Amygdala (tissue), 56 donors: ENCODE measurements around the gene SWI5.
"Not testable (repeated sequence)": the region's sequence is repeated elsewhere in the genome, so short reads cannot be mapped to it uniquely, and the experiment has no call there.

Experiments used
- DNase-seq, 56 donors: peaks; one replicate each; lab custom pipeline; 2025; lab: John Stamatoyannopoulos, UW

SWI5 gene

DNA sequence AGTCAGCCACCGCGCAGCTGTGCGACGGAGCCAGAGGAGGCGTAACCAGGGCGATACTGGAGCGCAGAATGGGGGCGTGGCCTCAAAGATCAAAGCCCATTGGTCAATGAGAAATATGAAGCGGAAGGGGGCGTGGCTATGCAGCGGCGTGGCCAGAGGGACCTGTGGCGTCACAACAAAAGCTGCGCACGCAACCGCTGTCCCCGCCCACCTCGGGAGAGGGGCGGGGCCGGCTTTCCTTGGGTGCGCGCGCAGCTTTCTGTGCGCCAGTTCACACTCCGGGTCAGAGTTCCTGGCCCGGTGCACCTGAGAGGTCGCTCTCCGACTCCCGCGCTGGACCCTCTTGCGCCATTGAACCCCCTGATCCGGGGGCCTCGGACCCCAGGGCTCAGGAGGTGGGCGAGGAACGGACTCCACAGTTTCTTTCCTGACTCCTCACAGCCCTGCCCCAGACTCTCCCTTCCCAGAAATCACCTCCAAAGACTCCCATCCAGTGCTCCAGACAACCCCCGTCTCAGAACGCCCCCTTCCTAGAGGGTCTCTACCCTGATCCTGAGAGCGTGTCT lies at the start of gene SWI5:
TSS of gene SWI5 (plus strand) at position 269 of the 566 bp plus-strand sequence.
- DNase-seq, result peak; percentile 80 to 99 (median 98)

DNA sequence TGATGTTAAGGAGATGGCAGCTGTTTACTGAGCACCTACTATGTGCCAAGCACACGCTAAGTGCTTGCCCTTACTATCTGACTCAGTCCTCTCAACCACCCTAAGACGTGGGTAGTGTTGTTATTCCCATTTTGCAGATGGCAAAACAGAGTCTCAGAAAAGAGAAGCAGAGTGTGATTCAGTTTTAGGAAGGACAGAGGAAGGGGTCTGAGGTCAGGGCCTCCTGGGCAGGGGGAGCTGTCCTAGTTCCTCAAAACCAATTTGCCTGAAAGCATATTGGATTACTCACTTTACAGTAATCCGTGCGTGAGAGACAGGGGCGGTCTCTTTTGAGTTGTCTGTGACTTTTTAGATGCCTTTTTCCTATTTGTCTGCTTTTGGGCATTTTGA lies 49.7 kb upstream of the SWI5 start:
- no peak for DNase-seq

DNA sequence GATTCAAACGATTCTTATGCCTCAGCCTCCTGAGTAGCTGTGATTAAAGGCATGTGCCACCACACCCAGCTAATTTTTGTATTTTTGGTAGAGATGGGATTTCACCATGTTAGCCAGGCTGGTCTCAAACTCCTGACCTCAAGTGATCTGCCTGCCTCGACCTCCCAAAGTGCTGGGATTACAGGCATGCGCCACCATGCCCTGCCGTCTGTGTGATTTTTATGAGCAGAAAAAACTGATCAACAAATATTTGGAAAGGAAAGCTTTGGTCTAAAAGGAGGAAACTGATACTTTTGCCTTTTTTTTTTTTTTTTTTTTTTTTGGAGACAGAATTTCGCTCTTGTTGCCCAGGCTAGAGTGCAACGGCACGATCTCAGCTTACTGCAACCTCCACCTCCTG lies 45.2 kb upstream of the SWI5 start:
- not testable (repeated sequence) for DNase-seq

DNA sequence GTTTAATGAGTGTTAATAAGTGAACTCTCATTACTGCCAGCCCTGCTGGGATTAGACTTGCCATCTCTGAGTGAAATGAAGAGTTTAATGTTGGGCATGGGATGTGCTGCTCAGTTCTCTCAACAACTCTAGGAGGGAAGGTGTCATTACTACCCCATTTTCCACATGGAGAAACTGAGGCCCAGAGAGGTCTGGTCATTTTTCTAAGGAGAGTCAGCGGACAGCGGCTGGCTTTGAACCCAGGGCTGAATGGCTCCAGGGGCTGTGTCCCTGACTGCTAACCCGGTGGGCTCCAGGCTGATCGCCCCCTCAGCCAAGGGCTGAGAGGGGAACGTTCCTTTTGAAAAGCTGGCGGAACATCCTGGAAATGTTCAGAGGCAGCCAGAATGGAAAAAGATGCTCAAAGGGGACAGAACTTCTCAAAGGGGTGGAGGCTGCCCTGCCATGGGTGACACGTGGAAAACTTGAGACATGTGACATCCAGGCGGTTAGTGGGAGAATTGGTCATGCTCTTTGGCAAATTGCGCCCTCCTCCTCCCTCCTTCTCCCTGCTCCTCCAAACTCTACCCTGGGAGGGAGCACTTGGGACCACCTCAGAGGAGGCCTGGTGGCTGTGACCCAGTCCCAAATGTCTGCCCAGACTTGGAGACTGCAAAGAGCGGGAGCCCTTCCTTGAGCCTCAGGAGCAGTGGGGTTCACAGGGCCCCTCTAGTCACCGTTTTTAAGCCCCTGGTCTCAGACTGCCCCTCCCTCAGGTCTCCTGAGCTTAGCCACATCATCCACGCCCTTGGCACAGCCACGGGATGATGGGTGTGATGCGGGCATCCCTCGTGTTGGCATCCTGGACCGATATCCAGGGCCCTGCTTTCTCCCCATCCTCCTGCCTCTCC lies 44.2 kb upstream of the SWI5 start:
- no peak for DNase-seq

DNA sequence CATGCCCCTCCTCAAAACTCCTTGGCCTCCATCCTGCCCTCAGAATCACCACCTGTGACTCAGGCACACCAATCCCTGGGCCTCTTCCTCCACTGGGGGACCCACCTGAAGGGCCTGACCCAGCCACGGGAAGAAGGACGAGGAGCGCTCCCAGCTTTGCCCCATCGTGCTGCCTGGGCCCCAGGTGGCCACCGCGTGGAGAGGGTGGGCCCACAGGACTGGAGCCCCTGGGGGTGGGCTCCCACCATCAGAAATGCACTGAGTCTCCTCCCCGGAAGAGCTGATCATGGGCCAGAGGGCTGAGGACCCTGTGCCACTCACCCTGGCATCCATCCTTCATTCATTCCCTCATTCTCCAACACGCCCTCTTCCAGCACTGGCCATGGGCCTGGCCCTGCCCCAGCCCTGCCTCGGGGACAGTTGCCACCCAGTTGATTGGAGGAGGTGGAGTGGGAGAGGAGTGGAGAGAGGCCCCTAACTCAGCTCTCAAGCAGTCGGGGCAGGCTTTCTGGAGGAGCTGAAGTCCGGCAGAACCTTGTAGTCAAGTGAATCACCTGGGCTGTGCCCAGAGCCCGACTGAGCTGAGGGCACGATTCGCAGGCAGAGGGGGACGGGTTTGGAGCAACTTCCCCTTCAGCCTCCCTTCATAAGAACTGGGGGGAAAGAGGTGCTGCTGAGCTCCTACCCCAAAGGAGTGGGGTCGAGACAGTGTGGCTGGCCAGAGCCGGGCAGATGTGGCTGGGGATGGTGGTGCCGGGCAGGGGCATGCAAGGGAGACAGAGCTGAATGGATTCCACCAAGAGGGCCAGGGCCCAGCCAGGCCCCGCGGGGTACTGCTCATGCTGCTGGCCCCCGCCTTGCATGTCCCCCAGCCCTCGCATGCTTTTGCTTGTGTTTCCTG lies 43.3 kb upstream of the SWI5 start:
- no peak for DNase-seq

DNA sequence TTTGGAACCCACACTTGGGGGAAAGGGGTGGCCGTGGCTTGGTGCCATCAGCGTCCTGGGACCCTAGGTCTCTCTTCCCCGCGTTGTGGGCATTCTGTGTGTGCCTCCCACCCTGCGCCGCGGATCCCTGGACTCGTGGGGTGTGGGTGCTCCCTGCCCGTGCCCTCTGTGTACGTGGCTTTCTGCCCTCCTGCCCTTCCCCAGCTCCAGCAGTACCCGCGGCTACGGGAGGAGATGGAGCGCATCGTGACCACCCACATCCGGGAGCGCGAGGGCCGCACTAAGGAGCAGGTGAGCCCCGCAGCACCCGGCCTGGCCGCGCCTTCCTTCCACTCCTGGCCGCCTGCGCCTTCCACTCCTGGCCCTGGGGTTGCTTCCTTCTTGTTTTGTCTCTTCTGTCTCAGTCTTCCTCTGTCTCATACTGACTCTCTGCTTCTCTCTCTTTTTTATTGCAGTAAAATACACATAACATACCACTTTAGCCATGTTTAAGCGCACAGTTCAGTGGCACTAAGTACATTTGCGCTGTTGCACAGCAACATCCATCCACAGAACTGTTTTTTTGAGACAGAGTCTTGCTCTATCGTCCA lies 42.2 kb upstream of the SWI5 start:
- DNase-seq, result no peak

DNA sequence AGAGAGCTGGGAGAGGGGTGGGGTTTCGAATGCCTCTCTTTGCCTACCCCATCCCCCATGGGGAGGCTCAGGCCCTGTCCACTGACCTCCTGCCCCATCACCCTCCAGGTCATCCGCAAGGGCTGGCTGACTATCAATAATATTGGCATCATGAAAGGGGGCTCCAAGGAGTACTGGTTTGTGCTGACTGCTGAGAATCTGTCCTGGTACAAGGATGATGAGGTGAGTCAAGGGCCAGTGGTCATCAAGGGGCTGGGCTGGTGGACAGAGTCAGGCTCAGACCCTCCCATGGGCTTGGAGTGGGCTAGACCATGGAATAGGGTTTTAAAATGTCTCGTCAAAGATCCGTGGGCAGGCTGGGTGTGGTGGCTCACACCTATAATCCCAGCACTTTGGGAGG lies 34.0 kb upstream of the SWI5 start:
- no peak for DNase-seq

DNA sequence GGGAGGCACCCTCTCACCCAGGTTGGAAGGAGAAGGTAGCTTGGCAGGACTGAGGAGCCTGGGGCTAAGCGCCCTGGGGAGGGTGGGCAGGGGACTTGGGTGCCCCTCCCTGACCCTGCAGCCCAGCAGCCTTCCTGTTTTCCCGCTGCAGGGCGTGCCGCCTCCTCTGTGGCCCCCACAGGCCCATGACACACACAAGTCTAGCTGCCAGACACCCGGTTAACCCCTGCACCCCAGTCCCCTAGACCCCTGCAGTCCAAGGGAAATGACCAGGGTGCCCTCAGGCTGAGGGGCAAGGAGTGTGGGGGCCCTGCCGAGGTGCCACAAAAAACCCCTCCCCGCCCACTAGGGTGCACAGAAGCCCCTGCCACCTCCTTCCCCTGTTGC lies 33.3 kb upstream of the SWI5 start:
- no peak for DNase-seq

DNA sequence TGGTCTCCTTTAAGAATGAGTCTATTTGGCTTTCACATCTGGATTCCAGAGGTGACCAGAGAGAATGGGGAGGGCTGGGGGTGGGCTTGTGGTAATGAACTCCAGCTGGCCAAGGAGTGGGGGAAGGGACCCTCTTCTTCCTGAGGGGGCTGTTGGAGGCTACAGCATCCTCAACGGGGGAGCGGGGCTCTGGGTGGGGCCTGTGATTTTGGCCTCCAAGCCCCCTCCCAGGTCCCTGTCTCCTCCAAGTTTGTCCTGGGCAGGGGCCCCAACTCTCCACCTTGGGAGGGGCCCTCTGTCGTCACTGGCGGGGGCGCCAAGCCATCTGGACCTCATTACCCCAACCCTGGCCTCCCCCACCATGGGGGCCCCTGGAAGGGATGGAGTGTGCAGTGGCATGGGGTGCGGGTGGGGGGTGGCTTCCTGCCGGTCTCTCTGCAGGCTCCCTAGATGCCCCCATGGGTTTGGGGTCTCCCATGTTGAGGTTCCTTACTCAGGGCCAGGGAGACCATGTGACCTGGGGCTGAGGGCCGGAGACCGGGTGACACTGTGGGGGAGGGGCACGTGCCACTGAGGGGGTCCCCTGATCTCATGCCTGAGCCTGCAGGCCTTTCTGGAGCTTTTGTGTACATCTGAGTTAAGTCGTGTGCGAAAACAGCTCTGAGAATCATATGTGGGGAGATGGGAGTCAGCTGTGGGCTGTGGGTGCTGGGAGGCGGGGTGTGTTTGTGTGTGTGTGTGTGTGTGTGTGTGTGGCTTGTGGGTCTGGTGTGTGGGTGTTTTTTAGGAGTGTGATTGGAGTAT lies 32.7 kb upstream of the SWI5 start:
- DNase-seq, result no peak

DNA sequence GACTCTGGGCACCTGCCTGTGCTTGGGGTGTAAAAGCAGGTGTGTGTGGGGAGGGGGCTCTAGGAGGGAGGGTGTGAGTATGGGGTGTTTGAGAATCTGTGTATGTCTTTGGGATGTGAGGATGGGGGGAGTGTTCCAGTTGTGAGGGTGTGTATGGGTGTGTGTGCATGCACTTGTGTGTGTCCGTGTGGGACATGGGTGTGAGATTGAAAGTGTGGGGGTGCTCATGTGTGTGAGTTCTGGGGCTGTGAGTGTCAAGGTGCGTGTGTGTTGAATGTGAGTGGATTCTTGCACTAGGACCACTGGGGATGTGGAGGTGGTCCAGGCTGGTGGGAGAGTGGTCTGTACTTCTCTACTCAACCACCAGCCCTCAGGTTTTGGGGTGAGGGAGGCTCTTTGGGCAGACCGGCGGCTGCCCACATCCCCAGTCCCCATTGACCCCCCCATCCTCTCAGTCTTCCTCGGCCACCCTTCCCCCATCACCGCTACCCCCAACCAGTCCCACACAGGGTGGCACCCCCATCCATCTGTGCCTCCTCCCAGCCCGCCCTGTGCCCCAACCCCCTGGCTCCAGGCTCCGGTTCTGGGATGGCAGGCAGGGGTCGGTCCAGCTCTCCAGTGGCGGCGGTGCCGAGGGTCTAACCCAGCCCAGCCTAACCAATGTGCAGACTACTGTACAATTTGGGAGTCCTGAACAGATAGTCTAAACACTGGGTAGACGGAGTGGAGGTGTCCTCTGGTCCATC lies 31.8 kb upstream of the SWI5 start:
- DNase-seq, result no peak

DNA sequence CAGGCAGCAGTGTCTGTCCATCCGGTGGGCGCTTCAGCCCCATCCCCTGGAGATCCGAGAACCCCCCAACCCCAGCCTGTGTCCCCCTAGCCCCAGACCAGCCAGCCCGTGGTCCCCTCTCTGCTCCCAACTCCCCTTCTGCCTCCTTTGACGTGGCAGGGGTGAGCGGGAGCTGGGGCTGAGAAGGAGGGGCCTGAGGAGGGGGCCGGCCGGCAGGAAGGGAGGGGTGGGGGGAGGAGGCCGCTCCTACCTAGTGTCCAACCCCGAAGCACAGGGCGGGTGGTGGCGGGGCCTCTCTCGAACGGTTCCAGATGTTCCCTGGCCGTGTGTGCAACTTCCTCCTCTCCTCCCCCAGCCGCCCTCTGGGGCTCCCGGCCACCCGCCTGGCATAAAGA lies 31.2 kb upstream of the SWI5 start:
- peak in 4 of 56 donors; percentile 13 to 61 (median 30) for DNase-seq

DNA sequence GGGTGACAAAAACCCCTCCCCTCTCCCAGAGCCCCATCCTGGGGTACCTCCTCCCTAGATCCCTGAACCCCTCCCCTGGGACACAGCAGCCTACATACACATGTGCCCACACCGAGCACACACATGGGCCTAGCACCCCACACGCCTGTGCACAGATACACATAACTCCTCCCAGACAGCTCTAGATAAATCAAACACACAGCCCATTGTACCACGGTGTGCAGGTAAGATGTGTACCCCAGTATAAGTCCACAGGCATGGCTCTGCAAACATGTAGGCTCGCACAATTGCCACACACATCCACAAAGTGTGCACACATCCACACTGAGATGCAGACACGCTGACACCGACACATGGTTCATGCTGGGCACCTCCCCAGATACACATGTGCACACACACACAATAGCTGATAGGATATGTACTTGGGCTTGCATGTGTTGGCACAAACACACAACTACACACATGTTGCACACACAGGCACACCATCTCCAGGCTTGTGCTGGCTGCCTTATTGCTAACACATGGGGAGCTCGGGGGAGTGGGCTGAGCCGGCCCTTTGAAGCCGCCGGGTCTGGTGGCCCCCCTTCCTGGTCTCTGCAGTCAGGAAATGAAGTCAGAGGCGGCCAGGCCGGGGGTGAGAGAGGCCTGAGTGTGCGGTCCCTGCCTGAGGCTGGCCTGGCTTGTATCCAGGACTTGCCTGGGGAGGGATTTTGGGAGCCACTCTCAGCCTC lies 30.5 kb upstream of the SWI5 start:
- DNase-seq, result no peak

DNA sequence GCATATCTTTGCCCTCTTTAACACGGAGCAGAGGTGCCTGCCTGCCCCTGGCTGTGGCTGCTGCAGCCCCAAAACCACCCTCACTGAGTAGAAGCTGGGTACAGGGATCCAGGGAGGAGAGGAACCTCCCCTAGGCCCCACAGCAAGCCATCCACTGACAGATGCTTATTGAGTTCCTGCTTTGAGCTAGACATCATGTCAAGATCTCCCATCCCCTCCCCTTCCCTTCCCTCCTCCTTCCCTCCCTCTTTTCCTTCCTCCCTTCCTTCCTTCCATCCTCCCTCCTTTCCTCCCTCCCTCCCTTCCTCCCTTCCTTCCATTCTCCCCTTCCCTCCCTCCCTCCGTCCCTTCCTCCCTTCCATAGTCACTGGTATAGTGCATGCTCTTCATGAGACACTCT lies 29.6 kb upstream of the SWI5 start:
- no peak for DNase-seq

DNA sequence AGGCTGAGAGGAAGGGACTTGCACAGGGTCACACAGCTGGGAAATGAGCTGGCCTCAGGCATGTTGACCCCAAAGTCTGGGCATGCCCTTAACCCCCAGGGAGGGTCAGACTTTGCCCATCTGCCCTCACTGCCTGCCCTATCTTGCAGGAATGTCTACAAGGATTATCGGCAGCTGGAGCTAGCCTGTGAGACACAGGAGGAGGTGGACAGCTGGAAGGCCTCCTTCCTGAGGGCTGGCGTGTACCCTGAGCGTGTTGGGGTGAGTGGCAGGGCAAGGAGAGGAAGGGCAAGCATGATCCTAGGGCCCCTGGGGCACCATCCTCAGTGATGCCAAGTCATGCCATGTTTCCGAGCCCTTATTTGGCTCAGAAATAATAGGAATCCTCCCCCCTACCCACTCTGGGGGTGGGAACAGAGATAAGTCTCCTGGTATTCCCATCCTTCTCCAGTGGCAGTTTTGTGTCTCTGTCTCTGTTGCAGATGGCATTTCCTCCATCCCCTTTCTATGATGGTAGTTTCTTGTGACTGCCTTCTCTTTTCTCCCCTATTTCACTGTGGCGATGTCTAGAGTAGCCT lies 28.8 kb upstream of the SWI5 start:
- no peak for DNase-seq

DNA sequence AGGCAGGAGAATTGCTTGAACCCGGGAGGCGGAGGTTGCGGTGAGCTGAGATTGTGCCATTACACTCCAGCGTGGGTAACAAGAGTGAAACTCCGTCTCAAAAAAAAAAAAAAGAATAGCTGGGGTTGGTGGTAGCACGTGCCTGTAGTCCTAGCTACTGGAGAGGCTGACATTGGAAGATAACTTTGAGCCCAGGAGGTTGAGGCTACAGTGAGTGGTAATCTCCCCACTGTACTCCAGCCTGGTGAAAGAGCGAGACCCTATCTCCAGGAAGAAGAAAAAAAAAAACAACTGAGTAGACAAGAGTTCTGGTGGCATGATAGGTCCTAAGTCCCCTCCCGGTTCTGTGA lies 26.5 kb upstream of the SWI5 start:
- no peak for DNase-seq

DNA sequence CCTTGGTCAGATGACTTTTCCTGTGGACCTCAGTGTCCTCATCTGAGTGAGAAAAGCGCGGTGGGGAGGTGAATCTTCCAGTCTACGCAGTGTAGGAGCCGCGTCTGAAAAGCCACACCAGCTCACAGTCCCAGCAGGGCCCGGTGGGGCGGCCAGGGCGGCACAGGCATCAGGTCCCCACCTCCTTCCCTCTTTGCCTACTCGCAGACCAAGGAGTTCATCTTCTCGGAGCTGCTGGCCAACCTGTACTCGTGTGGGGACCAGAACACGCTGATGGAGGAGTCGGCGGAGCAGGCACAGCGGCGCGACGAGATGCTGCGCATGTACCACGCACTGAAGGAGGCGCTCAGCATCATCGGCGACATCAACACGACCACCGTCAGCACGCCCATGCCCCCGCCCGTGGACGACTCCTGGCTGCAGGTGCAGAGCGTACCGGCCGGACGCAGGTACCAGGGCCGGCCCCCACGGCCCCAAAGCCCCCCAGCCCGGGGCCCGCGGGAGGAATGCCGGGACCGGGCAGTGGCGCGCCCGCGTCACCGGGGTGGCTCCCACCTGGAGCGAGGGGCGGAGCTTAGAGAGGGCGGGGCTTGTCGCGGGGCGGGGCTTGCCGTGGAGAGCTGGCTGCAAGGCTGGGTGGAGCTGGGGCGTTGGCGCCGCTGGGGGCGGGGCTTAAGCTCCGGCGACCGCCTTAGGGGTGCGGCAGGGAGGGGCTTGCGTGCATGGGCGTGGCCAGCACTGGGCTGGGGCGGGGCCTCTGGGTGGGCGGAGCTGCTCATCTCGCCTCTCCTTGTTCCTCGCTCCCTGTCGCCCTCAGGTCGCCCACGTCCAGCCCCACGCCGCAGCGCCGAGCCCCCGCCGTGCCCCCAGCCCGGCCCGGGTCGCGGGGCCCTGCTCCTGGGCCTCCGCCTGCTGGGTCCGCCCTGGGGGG lies 25.9 kb upstream of the SWI5 start:
- DNase-seq, result peak in 32 of 56 donors; percentile 12 to 86 (median 45)
